K562 (cell line): ENCODE results near the gene HSD17B1. TPM values are rescaled to one million over a fixed set of nuclear protein-coding genes. Genes with fewer than 3 reads are reported as not detected.
A peak's percentile ranks its signal among the peaks of the same experiment; 100 is the strongest.

Experiments used
- CCAR2 ChIP-seq: fragments of 200-400 bp; formaldehyde crosslinking; IDR thresholded peaks from 2 replicates; pipeline ENCODE4 v1.6.1; 2017; ENCODE audit warnings: mild to moderate bottlenecking, low read depth, low read length
- CHD4 ChIP-seq: fragments of 200-600 bp; sonication (generic); IDR thresholded peaks from 3 replicates; pipeline ENCODE4 v1.6.1; 2012; ENCODE audit warnings: low read depth, mild to moderate bottlenecking, mixed read lengths, low read length, inconsistent platforms; ENCODE audit not compliant: insufficient read depth, insufficient replicate concordance, poor library complexity, severe bottlenecking
- DIDO1 ChIP-seq: fragments of 450-650 bp; IDR thresholded peaks from 2 replicates; pipeline ENCODE4 v1.6.1; 2016; ENCODE audit warnings: low read depth, missing biosample characterization, missing genetic modification characterization
- E2F4 ChIP-seq: sonication (generic); formaldehyde crosslinking; IDR thresholded peaks from 2 replicates; pipeline ENCODE4 v1.8.0; 2022; ENCODE audit warnings: mild to moderate bottlenecking, low read depth, missing genetic modification reagents
- ERF ChIP-seq: fragments of 450-650 bp; formaldehyde crosslinking; IDR thresholded peaks from 2 replicates; pipeline ENCODE4 v1.4.0; 2020; ENCODE audit warnings: mild to moderate bottlenecking, mixed read lengths
- OTX1 ChIP-seq: fragments of 450-650 bp; formaldehyde crosslinking; IDR thresholded peaks from 2 replicates; pipeline ENCODE4 v1.4.0; 2022; ENCODE audit warnings: mild to moderate bottlenecking
- RBFOX2 ChIP-seq: fragments of 200-400 bp; formaldehyde crosslinking; IDR thresholded peaks from 2 replicates; pipeline ENCODE4 v1.6.1; 2017; ENCODE audit warnings: low read depth, mild to moderate bottlenecking, low read length, moderate library complexity
- ZNF316 ChIP-seq: fragments of 450-650 bp; IDR thresholded peaks from 2 replicates; pipeline ENCODE4 v1.6.1; 2016
- ZNF445 ChIP-seq: fragments of 250-450 bp; sonication (Bioruptor Pico); IDR thresholded peaks from 2 replicates; pipeline ENCODE4 v1.4.0; 2020; ENCODE audit warnings: low read depth, mild to moderate bottlenecking, moderate library complexity
- polyA plus RNA-seq, 8 experiments: library from polyadenylated mRNA; depleted of rRNA in 4 of 8; stranded (reverse) in 5 of 8; unstranded in 3 of 8; fragments of >200 nt; fragmentation: Nextera tagmentation in 2 of 8; fragmentation: Illumina TruSeq in 1 of 8; extraction: Ambion mirVana in 2 of 8; extraction: Trizol in 1 of 8; gene quantifications; 2 replicates each; pipeline versions ENCODE4 v1.2.1 to v1.2.3, GENCODE V29; 2011 to 2014; ENCODE audit warnings: inconsistent platforms in 1 of 8, missing spikeins in 1 of 8
- total RNA-seq, 7 experiments: library from RNA; depleted of rRNA in 6 of 7; stranded (reverse); fragments of >200 nt in 6 of 7; fragmentation: Illumina TruSeq in 2 of 7; extraction: Trizol in 2 of 7; gene quantifications; 2 replicates each; pipeline versions ENCODE4 v1.2.1 to v1.2.3, GENCODE V29; 2011 to 2021; ENCODE audit warnings: low replicate concordance in 1 of 7
- TF ChIP-seq, protein P1 (sequence below): conservative IDR thresholded peaks from 2 replicates; pipeline ENCODE4 v1.6.1; 2011; ENCODE audit warnings: low read depth, mild to moderate bottlenecking, low read length; ENCODE audit not compliant: control insufficient read depth

The HSD17B1 gene
- total and polyA plus RNA-seq, 9 of the 15 experiments (the other 6 are each of a cell fraction or from before 2014, with no cell fraction given) = 0.55 to 21.1 (median 3.6) TPM

GRCh38 chr17:42554250-42555121, 1.8 kb downstream of the HSD17B1 start (continued):
- TF ChIP-seq ERF (CRISPR knock-in tag) (no peak), CHD4 (no peak), OTX1 (CRISPR knock-in tag) (no peak), CCAR2 (no peak), DIDO1 (no peak), RBFOX2 (peak; percentile 87), ZNF445 (CRISPR knock-in tag) (no peak), E2F4 (no peak), ZNF316 (no peak)
- TF ChIP-seq, protein P1, sequence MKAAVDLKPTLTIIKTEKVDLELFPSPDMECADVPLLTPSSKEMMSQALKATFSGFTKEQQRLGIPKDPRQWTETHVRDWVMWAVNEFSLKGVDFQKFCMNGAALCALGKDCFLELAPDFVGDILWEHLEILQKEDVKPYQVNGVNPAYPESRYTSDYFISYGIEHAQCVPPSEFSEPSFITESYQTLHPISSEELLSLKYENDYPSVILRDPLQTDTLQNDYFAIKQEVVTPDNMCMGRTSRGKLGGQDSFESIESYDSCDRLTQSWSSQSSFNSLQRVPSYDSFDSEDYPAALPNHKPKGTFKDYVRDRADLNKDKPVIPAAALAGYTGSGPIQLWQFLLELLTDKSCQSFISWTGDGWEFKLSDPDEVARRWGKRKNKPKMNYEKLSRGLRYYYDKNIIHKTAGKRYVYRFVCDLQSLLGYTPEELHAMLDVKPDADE = peak; percentile 59; the same call in 1 of the 2 replicates
- TF ChIP-seq, all 486 proteins: peak for 89
